HG02623 (cell line): Measurements from ENCODE around the gene USP17L22.
"Not testable (repeated sequence)": the region's sequence is repeated elsewhere in the genome, so short reads cannot be mapped to it uniquely, and the experiment has no call there.

ENCODE experiments used
- ATAC-seq: cut with Tn5 transposase; IDR thresholded peaks from one replicate; pipeline ENCODE4 v1.9.1; 2021; ENCODE audit warnings: moderate library complexity; ENCODE audit not compliant: unreplicated experiment

Gene USP17L22, protein sequence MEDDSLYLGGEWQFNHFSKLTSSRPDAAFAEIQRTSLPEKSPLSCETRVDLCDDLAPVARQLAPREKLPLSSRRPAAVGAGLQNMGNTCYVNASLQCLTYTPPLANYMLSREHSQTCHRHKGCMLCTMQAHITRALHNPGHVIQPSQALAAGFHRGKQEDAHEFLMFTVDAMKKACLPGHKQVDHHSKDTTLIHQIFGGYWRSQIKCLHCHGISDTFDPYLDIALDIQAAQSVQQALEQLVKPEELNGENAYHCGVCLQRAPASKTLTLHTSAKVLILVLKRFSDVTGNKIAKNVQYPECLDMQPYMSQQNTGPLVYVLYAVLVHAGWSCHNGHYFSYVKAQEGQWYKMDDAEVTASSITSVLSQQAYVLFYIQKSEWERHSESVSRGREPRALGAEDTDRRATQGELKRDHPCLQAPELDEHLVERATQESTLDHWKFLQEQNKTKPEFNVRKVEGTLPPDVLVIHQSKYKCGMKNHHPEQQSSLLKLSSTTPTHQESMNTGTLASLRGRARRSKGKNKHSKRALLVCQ

GRCh38 chr4:9267319-9267718, at the start of gene USP17L22:
TSS of gene USP17L22 (plus strand) at chr4:9267619. CDS start at chr4:9267619, 0 bp downstream.
- ATAC-seq = not testable (repeated sequence)

- not testable (repeated sequence) for ATAC-seq
These were observed 47.6 kb upstream of the USP17L22 start, which contains the start of gene USP17L12 for GRCh38 chr4:9219852-9220251. TSS of gene USP17L12 (plus strand) at chr4:9220152. CDS start at chr4:9220152, 0 bp downstream.

DNA sequence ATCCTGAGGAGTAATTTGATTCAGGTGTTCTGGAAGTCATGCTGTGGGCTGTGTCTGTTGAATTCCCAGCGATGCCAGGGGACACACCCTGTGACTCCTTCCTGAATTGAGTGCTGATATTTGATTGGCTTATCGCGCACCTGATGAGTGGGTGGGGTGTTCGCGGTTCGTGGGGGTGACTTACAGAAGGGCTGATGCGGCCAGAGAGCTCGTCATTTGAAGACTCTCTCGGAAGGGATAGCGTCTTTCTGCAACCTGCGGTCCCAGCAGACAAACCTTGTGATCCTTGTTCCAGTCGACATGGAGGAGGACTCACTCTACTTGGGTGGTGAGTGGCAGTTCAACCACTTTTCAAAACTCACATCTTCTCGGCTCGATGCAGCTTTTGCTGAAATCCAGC, 42.8 kb upstream of the USP17L22 start, which contains the start of gene USP17L13:
Gene USP17L13 (plus strand): TSS at position 301 of the 400 bp plus-strand sequence. CDS start 0 bp downstream, at position 301.
- ATAC-seq = not testable (repeated sequence)

DNA sequence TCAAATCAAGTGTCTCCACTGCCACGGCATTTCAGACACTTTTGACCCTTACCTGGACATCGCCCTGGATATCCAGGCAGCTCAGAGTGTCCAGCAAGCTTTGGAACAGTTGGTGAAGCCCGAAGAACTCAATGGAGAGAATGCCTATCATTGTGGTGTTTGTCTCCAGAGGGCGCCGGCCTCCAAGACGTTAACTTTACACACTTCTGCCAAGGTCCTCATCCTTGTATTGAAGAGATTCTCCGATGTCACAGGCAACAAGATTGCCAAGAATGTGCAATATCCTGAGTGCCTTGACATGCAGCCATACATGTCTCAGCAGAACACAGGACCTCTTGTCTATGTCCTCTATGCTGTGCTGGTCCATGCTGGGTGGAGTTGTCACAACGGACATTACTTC, 37.2 kb upstream of the USP17L22 start:
- not testable (repeated sequence) for ATAC-seq

DNA sequence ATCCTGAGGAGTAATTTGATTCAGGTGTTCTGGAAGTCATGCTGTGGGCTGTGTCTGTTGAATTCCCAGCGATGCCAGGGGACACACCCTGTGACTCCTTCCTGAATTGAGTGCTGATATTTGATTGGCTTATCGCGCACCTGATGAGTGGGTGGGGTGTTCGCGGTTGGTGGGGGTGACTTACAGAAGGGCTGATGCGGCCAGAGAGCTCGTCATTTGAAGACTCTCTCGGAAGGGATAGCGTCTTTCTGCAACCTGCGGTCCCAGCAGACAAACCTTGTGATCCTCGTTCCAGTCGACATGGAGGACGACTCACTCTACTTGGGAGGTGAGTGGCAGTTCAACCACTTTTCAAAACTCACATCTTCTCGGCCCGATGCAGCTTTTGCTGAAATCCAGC, 33.3 kb upstream of the USP17L22 start, which contains the start of gene USP17L15:
Gene USP17L15 (plus strand): TSS at position 301 of the 400 bp plus-strand sequence. CDS start 0 bp downstream, at position 301.
- ATAC-seq = not testable (repeated sequence)

DNA sequence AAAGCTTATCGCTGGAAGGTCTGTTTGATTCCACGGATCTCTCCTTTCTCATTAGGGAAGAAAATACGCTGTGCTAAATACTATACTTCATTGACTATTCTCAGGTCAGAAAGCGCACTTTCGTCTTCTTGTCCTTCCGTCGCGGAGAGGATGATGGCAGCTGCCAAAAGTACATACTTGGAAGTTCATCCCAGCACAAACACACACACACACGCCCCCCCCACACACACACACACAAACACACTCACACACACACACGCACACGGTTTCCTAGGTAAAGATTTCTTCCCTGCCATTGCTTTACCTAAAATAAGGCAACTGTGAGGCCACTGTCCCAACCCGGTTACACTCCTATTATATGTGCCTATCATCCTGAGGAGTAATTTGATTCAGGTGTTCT, 29.0 kb upstream of the USP17L22 start:
- ATAC-seq = not testable (repeated sequence)

- ATAC-seq = not testable (repeated sequence)
These were observed 23.8 kb upstream of the USP17L22 start, which contains the start of gene USP17L17 for GRCh38 chr4:9243579-9243978. TSS of gene USP17L17 (plus strand) at chr4:9243879. CDS start at chr4:9243879, 0 bp downstream.

- not testable (repeated sequence) for ATAC-seq
These were observed 19.3 kb upstream of the USP17L22 start, which contains the start of gene USP17L18 for GRCh38 chr4:9247953-9248680. TSS of gene USP17L18 (plus strand) at chr4:9248630. CDS start at chr4:9248630, 0 bp downstream.

DNA sequence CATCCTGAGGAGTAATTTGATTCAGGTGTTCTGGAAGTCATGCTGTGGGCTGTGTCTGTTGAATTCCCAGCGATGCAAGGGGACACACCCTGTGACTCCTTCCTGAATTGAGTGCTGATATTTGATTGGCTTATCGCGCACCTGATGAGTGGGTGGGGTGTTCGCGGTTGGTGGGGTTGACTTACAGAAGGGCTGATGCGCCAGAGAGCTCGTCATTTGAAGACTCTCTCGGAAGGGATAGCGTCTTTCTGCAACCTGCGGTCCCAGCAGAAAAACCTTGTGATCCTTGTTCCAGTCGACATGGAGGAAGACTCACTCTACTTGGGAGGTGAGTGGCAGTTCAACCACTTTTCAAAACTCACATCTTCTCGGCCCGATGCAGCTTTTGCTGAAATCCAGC, 14.3 kb upstream of the USP17L22 start, which contains the start of gene USP17L19:
Gene USP17L19 (plus strand): TSS at position 301 of the 400 bp plus-strand sequence. CDS start 0 bp downstream, at position 301.
- ATAC-seq = not testable (repeated sequence)

DNA sequence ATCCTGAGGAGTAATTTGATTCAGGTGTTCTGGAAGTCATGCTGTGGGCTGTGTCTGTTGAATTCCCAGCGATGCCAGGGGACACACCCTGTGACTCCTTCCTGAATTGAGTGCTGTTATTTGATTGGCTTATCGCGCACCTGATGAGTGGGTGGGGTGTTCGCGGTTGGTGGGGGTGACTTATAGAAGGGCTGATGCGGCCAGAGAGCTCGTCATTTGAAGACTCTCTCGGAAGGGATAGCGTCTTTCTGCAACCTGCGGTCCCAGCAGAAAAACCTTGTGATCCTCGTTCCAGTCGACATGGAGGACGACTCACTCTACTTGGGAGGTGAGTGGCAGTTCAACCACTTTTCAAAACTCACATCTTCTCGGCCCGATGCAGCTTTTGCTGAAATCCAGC, 9.6 kb upstream of the USP17L22 start, which contains the start of gene USP17L20:
Gene USP17L20 (plus strand): TSS at position 301 of the 400 bp plus-strand sequence. CDS start 0 bp downstream, at position 301.
- ATAC-seq = not testable (repeated sequence)

DNA sequence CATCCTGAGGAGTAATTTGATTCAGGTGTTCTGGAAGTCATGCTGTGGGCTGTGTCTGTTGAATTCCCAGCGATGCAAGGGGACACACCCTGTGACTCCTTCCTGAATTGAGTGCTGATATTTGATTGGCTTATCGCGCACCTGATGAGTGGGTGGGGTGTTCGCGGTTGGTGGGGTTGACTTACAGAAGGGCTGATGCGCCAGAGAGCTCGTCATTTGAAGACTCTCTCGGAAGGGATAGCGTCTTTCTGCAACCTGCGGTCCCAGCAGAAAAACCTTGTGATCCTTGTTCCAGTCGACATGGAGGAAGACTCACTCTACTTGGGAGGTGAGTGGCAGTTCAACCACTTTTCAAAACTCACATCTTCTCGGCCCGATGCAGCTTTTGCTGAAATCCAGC, 4.8 kb upstream of the USP17L22 start, which contains the start of gene USP17L21:
Gene USP17L21 (plus strand): TSS at position 301 of the 400 bp plus-strand sequence. CDS start 0 bp downstream, at position 301.
- not testable (repeated sequence) for ATAC-seq

- ATAC-seq = not testable (repeated sequence)
These were observed 4.3 kb downstream of the USP17L22 start for GRCh38 chr4:9271719-9272118.
